MM.1S (cell line): ENCODE data around the gene EPSTI1.
A peak's percentile ranks its signal among the peaks of the same experiment; 100 is the strongest.

Experiments
- DNase-seq: peaks from one replicate; pipeline ENCODE4 v3.0.0-alpha.2; 2015
- H2AFZ ChIP-seq: fragments of 300-600 bp; sonication (generic); 2 replicates; pipeline ENCODE4 v1.6.0; 2016; ENCODE audit warnings: antibody characterized with exemption, low read length
- H3F3A ChIP-seq: fragments of 300-600 bp; sonication (generic); 2 replicates; pipeline ENCODE4 v1.6.1; 2016; ENCODE audit warnings: mild to moderate bottlenecking, antibody characterized with exemption, low read length, moderate library complexity, mixed read lengths; ENCODE audit not compliant: insufficient read depth
- H3K27ac ChIP-seq: fragments of 300-600 bp; sonication (generic); 2 replicates; pipeline ENCODE4 v1.5.1; 2016; ENCODE audit warnings: mild to moderate bottlenecking, low read length
- H3K27me3 ChIP-seq: fragments of 300-600 bp; sonication (generic); replicated peaks from 2 replicates; pipeline ENCODE4 v1.6.0; 2016; ENCODE audit warnings: low read length; ENCODE audit not compliant: insufficient read depth
- H3K36me3 ChIP-seq: fragments of 300-600 bp; sonication (generic); replicated peaks from 2 replicates; pipeline ENCODE4 v1.6.1; 2016; ENCODE audit warnings: mild to moderate bottlenecking, low read length, mixed read lengths; ENCODE audit not compliant: insufficient read depth
- H3K4me1 ChIP-seq: fragments of 300-600 bp; sonication (generic); 2 replicates; pipeline ENCODE4 v1.6.1; 2016; ENCODE audit warnings: low read length, mixed read lengths
- H3K4me2 ChIP-seq: fragments of 300-600 bp; sonication (generic); 2 replicates; pipeline ENCODE4 v1.6.0; 2016; ENCODE audit warnings: low read depth, low read length
- H3K4me3 ChIP-seq: fragments of 300-600 bp; sonication (generic); 2 replicates; pipeline ENCODE4 v1.5.1; 2016; ENCODE audit warnings: low read length, mixed read lengths
- H3K79me2 ChIP-seq: fragments of 300-600 bp; sonication (generic); 2 replicates; pipeline ENCODE4 v1.6.1; 2016; ENCODE audit warnings: mixed run types, low read length, mixed read lengths
- H3K9ac ChIP-seq: fragments of 300-600 bp; sonication (generic); 2 replicates; pipeline ENCODE4 v1.6.1; 2016; ENCODE audit warnings: low read length, mixed read lengths
- H3K9me2 ChIP-seq: fragments of 300-600 bp; sonication (generic); replicated peaks from 2 replicates; pipeline ENCODE4 v1.6.1; 2016; ENCODE audit warnings: mild to moderate bottlenecking, low read length, mixed read lengths; ENCODE audit not compliant: insufficient read depth
- H3K9me3 ChIP-seq: fragments of 300-600 bp; sonication (generic); replicated peaks from 2 replicates; pipeline ENCODE4 v1.6.1; 2016; ENCODE audit warnings: mild to moderate bottlenecking, low read length, mixed read lengths; ENCODE audit not compliant: insufficient read depth
- H4K20me1 ChIP-seq: fragments of 300-600 bp; sonication (generic); 2 replicates; pipeline ENCODE4 v1.6.1; 2016; ENCODE audit warnings: mild to moderate bottlenecking, low read length, moderate library complexity, mixed read lengths; ENCODE audit not compliant: insufficient read depth
- CTCF ChIP-seq: fragments of 300-600 bp; sonication (generic); IDR thresholded peaks from 2 replicates; pipeline ENCODE4 v1.5.1; 2016; ENCODE audit warnings: antibody characterized with exemption, low read length, mixed read lengths
- EZH2 ChIP-seq: fragments of 300-600 bp; sonication (generic); optimal IDR thresholded peaks from 2 replicates; pipeline ENCODE3; 2017; ENCODE audit warnings: low read depth, mild to moderate bottlenecking, antibody characterized with exemption, low read length, mixed read lengths
- EZH2phosphoT487 ChIP-seq: fragments of 300-600 bp; sonication (generic); IDR thresholded peaks from 2 replicates; pipeline ENCODE4 v1.6.1; 2018; ENCODE audit warnings: antibody characterized with exemption, low read length

Gene EPSTI1

GRCh38 chr13:43023289-43023963, 31.4 kb upstream of the EPSTI1 start, which contains the start of gene DNAJC15:
DNAJC15 (plus strand) TSS chr13:43023586; CDS start chr13:43023627, 41 bp downstream.
- peaks cover 44% of the 10 kb centered on the region for H3K79me2 ChIP-seq
- TF ChIP-seq CTCF (no peak), EZH2phosphoT487 (no peak), EZH2 (no peak)
- no peaks in the 10 kb centered on the region for H3K36me3 ChIP-seq
- peak within 1 kb of the TSS; percentile 70 for H3K4me2 ChIP-seq
- no peaks in the 10 kb centered on the region for H4K20me1 ChIP-seq
- no peaks in the 10 kb centered on the region for H3K9me2 ChIP-seq
- H3K27ac ChIP-seq = peak within 1 kb of the TSS; percentile 72
- H3K27me3 ChIP-seq = no peaks in the 10 kb centered on the region
- no peaks in the 10 kb centered on the region for H3K4me1 ChIP-seq
- peak within 1 kb of the TSS; percentile 91 for H2AFZ ChIP-seq
- no peaks in the 10 kb centered on the region for H3K9me3 ChIP-seq
- peak within 1 kb of the TSS; percentile 79 for H3K4me3 ChIP-seq
- 0 out of 2 replicates have a peak, but pooled peaks cover 4% of the 10 kb centered on the region for H3F3A ChIP-seq
- peak within 1 kb of the TSS; percentile 73 for H3K9ac ChIP-seq
- DNase-seq = peak; percentile 72

- Histone ChIP-seq H2AFZ (peak overlapping the region; percentile 91), H3K4me2 (peak overlapping the region; percentile 70), H3K79me2 (peaks cover 39% of the 10 kb centered on the region), H3K27ac (peak overlapping the region; percentile 72; the same call in 1 of the 2 replicates), H4K20me1 (no peaks in the 10 kb centered on the region), H3K36me3 (no peaks in the 10 kb centered on the region), H3K4me3 (peak overlapping the region; percentile 79), H3K9me3 (no peaks in the 10 kb centered on the region), H3K27me3 (no peaks in the 10 kb centered on the region), H3F3A (0 out of 2 replicates have a peak, but pooled peaks cover 4% of the 10 kb centered on the region), H3K9me2 (no peaks in the 10 kb centered on the region), H3K4me1 (no peaks in the 10 kb centered on the region), H3K9ac (peak overlapping the region; percentile 73)
- no peak for TF ChIP-seq CTCF
- TF ChIP-seq EZH2 = no peak
- TF ChIP-seq EZH2phosphoT487 = no peak
- no peak for DNase-seq
Measured at GRCh38 chr13:43022934-43023288, 30.9 kb upstream of the EPSTI1 start.

GRCh38 chr13:43021926-43022670, 30.1 kb upstream of the EPSTI1 start:
- Histone ChIP-seq H3K4me2 (no peak overlapping the region), H3F3A (0 out of 2 replicates have a peak, but pooled peaks cover 4% of the 10 kb centered on the region), H3K9ac (no peak overlapping the region), H3K9me2 (no peaks in the 10 kb centered on the region), H3K36me3 (no peaks in the 10 kb centered on the region), H3K79me2 (peaks cover 32% of the 10 kb centered on the region), H3K27ac (no peak overlapping the region), H2AFZ (no peak overlapping the region), H3K9me3 (no peaks in the 10 kb centered on the region), H4K20me1 (no peaks in the 10 kb centered on the region), H3K27me3 (no peaks in the 10 kb centered on the region), H3K4me3 (no peak overlapping the region), H3K4me1 (no peaks in the 10 kb centered on the region)
- no peak for DNase-seq
- no peak for TF ChIP-seq CTCF
- no peak for TF ChIP-seq EZH2phosphoT487
- TF ChIP-seq EZH2 = no peak
